ENCODE data around the gene EML6.

GRCh38 chr2:54968561-54969218 is 245.2 kb downstream of the EML6 start:
- TF ChIP-seq POLR2A (IDR thresholded peaks at IDR 0.05) (no peak), EP300 (IDR thresholded peaks at IDR 0.05) (no peak)
- TF ChIP-seq, protein P1, sequence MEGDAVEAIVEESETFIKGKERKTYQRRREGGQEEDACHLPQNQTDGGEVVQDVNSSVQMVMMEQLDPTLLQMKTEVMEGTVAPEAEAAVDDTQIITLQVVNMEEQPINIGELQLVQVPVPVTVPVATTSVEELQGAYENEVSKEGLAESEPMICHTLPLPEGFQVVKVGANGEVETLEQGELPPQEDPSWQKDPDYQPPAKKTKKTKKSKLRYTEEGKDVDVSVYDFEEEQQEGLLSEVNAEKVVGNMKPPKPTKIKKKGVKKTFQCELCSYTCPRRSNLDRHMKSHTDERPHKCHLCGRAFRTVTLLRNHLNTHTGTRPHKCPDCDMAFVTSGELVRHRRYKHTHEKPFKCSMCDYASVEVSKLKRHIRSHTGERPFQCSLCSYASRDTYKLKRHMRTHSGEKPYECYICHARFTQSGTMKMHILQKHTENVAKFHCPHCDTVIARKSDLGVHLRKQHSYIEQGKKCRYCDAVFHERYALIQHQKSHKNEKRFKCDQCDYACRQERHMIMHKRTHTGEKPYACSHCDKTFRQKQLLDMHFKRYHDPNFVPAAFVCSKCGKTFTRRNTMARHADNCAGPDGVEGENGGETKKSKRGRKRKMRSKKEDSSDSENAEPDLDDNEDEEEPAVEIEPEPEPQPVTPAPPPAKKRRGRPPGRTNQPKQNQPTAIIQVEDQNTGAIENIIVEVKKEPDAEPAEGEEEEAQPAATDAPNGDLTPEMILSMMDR (IDR thresholded peaks at IDR 0.05): no peak

All from gastroesophageal sphincter (tissue), 3 donors.